ENCODE data around the gene CRISPLD2. TPM values are rescaled to one million over a fixed set of nuclear protein-coding genes. Genes with fewer than 3 reads are reported as not detected.

Gene CRISPLD2
- total and polyA plus RNA-seq, 12 donors: 7.9 to 48.1 (median 15.2) TPM

DNA sequence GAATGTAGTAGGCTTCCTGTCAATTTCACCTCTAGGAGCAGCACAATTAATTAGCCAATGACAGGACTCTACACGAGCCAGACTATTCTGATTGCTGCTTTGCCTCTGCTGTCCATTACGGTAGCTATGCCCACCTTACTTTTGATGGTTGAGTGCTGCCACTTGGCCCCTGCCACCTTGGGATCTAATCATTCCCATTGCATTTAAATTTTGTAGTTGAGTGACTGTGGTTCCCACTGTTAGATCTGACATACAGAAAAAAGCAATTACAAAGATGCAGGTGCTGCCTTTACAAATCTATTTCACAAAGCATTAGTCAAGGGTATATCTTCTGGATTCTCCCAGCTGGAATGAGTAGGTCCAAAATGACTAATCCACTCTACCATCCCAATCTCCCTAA lies 39.9 kb downstream of the CRISPLD2 start:
- ATAC-seq (no peak), DNase-seq (no peak)
- no peaks in the 10 kb centered on the region for H3K4me1 ChIP-seq
- H3K9me3 ChIP-seq: peaks cover 0 to 28% (median 15%) of the 10 kb centered on the region in 11 donors
- no peak overlapping the region for H3K4me3 ChIP-seq
- H3K27ac ChIP-seq: no peak overlapping the region
- H3K36me3 ChIP-seq: peaks cover 0 to 98% (median 0%) of the 10 kb centered on the region in 9 donors
- no peak for TF ChIP-seq CTCF (IDR thresholded peaks at IDR 0.05)
- WGBS, 2 donors: 97 to 98% methylated on average over 2 of the region's 2 CpGs
- peaks cover 0 to 4% (median 0%) of the 10 kb centered on the region in 7 donors for H3K27me3 ChIP-seq
- intact Hi-C loops (cut with DNase I): loop anchor here in 1 of 10 donors (10.0 kb wide), 1 partner anchor 95 kb away; no protein-coding TSS in a partner anchor

DNA sequence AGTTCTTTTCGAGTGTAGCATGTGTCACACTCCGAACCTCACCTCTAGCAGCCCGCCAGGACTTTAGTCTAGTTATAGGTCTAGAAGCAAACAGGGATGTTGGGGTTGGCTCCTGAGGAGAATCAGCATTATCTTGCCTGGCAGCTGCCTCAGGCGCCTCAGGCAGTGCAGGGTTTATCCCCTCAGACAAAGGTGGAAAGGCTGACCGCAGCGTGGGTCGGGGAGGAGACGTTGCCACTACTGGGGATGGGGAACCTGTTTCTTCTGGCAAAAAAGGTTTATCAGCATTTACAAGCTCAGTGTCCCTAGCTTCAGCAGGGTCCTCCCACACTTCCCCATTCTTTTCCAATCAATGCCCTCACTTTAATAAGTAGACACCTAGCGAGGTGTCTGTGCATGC lies 40.6 kb downstream of the CRISPLD2 start:
- Histone ChIP-seq H3K27ac (no peak overlapping the region), H3K9me3 (peaks cover 0 to 28% (median 15%) of the 10 kb centered on the region in 11 donors), H3K4me1 (no peaks in the 10 kb centered on the region), H3K27me3 (peaks cover 0 to 4% (median 0%) of the 10 kb centered on the region in 7 donors), H3K4me3 (no peak overlapping the region), H3K36me3 (peaks cover 0 to 94% (median 0%) of the 10 kb centered on the region in 9 donors)
- no peak for DNase-seq
- TF ChIP-seq CTCF (IDR thresholded peaks at IDR 0.05): no peak
- ATAC-seq: no peak
- WGBS, 2 donors: 95 to 96% methylated on average over 9 of the region's 9 CpGs
- intact Hi-C loops (cut with DNase I): no loop called here

- 90 to 93% methylated on average over 7 of the region's 7 CpGs for WGBS, 2 donors
- Histone ChIP-seq H3K36me3 (peaks cover 0 to 86% (median 0%) of the 10 kb centered on the region in 9 donors), H3K27ac (no peak overlapping the region), H3K4me3 (no peak overlapping the region), H3K4me1 (no peaks in the 10 kb centered on the region), H3K27me3 (peaks cover 0 to 4% (median 0%) of the 10 kb centered on the region in 7 donors), H3K9me3 (peaks cover 0 to 28% (median 15%) of the 10 kb centered on the region in 11 donors)
- ATAC-seq: no peak
- DNase-seq: no peak
- TF ChIP-seq CTCF (IDR thresholded peaks at IDR 0.05): no peak
- intact Hi-C loops (cut with DNase I): no loop called here
Observed at GRCh38 chr16:84861671-84862070, 41.9 kb downstream of the CRISPLD2 start.

GRCh38 chr16:84862804-84863480 lies 43.2 kb downstream of the CRISPLD2 start:
- ATAC-seq: peak in 1 of 8 donors; percentile 15
- DNase-seq: no peak

More at GRCh38 chr16:84862804-84863480, 43.2 kb downstream of the CRISPLD2 start:
- TF ChIP-seq CTCF (IDR thresholded peaks at IDR 0.05): no peak
- intact Hi-C loops (cut with DNase I): no loop called here
- no peaks in the 10 kb centered on the region for H3K4me1 ChIP-seq
- 72 to 80% methylated on average over 8 of the region's 8 CpGs for WGBS, 2 donors
- H3K4me3 ChIP-seq: no peak overlapping the region
- peaks cover 0 to 4% (median 0%) of the 10 kb centered on the region in 7 donors for H3K27me3 ChIP-seq
- H3K27ac ChIP-seq: no peak overlapping the region
- peaks cover 0 to 28% (median 15%) of the 10 kb centered on the region in 11 donors for H3K9me3 ChIP-seq
- H3K36me3 ChIP-seq: peaks cover 0 to 86% (median 0%) of the 10 kb centered on the region in 9 donors

Measured in heart right ventricle (tissue), 16 donors.